Right lobe of liver (tissue), 6 donors: ENCODE measurements around the gene USP4. TPM values are rescaled to one million over a fixed set of nuclear protein-coding genes. Genes with fewer than 3 reads are reported as not detected.

ENCODE experiments used
- ATAC-seq, 4 donors: fragments of 200-7000 bp; cut with Tn5 transposase; one replicate each; pipeline ENCODE4 v1.9.1; 2020; ENCODE audit warnings: mild to moderate bottlenecking in 4 of 4, moderate library complexity in 4 of 4
- DNase-seq, 3 donors: peaks; one replicate each; pipeline ENCODE4 v3.0.0-alpha.2; 2020
- H3K27ac ChIP-seq, 3 donors: fragments of 200-600 bp; one replicate each; pipeline ENCODE4 v1.8.0; 2022
- H3K27me3 ChIP-seq, 2 donors: fragments of 200-600 bp; one replicate each; pipeline ENCODE4 v1.8.0; 2022
- H3K36me3 ChIP-seq, 4 donors: fragments of 200-600 bp; sonication (generic) in 1 of 4; one replicate each; pipeline versions ENCODE4 v1.5.1 to v1.8.0; 2017 to 2022; ENCODE audit warnings: control low read depth in 1 of 4
- H3K4me1 ChIP-seq, 4 donors: fragments of 200-600 bp; sonication (generic) in 1 of 4; one replicate each; pipeline versions ENCODE4 v1.5.1 to v1.8.0; 2017 to 2022; ENCODE audit warnings: control low read depth in 1 of 4
- H3K4me3 ChIP-seq, 3 donors: fragments of 200-600 bp; one replicate each; pipeline ENCODE4 v1.8.0; 2022
- H3K9me3 ChIP-seq, 4 donors: fragments of 200-600 bp; sonication (generic) in 1 of 4; one replicate each; pipeline versions ENCODE4 v1.5.1 to v1.8.0; 2017 to 2022; ENCODE audit warnings: control low read depth in 1 of 4
- CTCF ChIP-seq, 4 donors: fragments of 200-600 bp in 3 of 4; fragments of 450-650 bp in 1 of 4; IDR thresholded peaks; one replicate each; pipeline versions ENCODE4 v1.5.1 to v1.8.0; 2016 to 2022; ENCODE audit warnings: antibody characterized with exemption in 4 of 4, mild to moderate bottlenecking in 2 of 4
- POLR2A ChIP-seq: fragments of 450-650 bp; IDR thresholded peaks from one replicate; pipeline ENCODE4 v1.6.1; 2017; ENCODE audit warnings: antibody characterized with exemption, mild to moderate bottlenecking
- WGBS: methylation state at CpG from one replicate; pipeline ENCODE4 v1.1.6; 2018; ENCODE audit warnings: low coverage, low lambda C conversion rate; ENCODE audit not compliant: insufficient coverage; ENCODE audit errors: missing lambda C conversion rate; 5-methylcytosine and 5-hydroxymethylcytosine counted together
- intact Hi-C, 2 donors: fragments of 100-400 bp; cut with DNase I; formaldehyde crosslinking; loops; one replicate each; pipeline versions ENCODE4 v1.11.2 to v1.14.1; 2022
- total RNA-seq, 6 experiments: library from RNA; depleted of rRNA in 2 of 6; stranded (reverse); fragments of >200 nt in 2 of 6; fragmentation: NEBNext Ultra II Directional in 3 of 6; extraction: Animal tissue kit (Norgen Biotek cat#: 25700) in 3 of 6; gene quantifications; one replicate each; pipeline versions ENCODE4 v1.1.0 to v1.2.4, GENCODE V29; 2016 to 2023
- donor health status: DM: no; HTN: yes; CAD: no.
- donor health status: DM: no; HTN: no; CAD: no.
- donor health status: DM: no; HTN: no; CAD: no.
- donor health status: DM: no; HTN: yes; CAD: no.
- donor health status: DM: no; HTN: yes; CAD: no.

Gene USP4
- total RNA-seq, 6 experiments from 2014 or later = 10.0 to 26.3 (median 22.2) TPM

- no peak for ATAC-seq
- Histone ChIP-seq H3K4me1 (peaks cover 0 to 11% (median 4%) of the 10 kb centered on the region in 4 donors), H3K4me3 (no peak overlapping the region), H3K9me3 (no peaks in the 10 kb centered on the region), H3K27ac (no peak overlapping the region), H3K27me3 (no peaks in the 10 kb centered on the region), H3K36me3 (no peaks in the 10 kb centered on the region)
- WGBS = 83% methylated on average over 8 of the region's 11 CpGs
- intact Hi-C loops = no loop called here
- no peak for DNase-seq
- TF ChIP-seq CTCF (IDR thresholded peaks at IDR 0.05) (no peak), POLR2A (no peak)
Measured at GRCh38 chr3:49273825-49274532, 65.9 kb downstream of the USP4 start.

GRCh38 chr3:49271047-49271446 lies 68.8 kb downstream of the USP4 start:
- intact Hi-C loops = no loop called here
- 86% methylated on average over 4 of the region's 4 CpGs for WGBS

GRCh38 chr3:49270156-49270500 lies 69.7 kb downstream of the USP4 start:
- DNase-seq = no peak
- Histone ChIP-seq H3K4me3 (no peak overlapping the region), H3K27me3 (no peaks in the 10 kb centered on the region), H3K27ac (no peak overlapping the region), H3K9me3 (no peaks in the 10 kb centered on the region), H3K36me3 (no peaks in the 10 kb centered on the region), H3K4me1 (no peaks in the 10 kb centered on the region)
- no peak for ATAC-seq
- intact Hi-C loops = no loop called here
- WGBS = 100% methylated on average over 2 of the region's 2 CpGs
- TF ChIP-seq CTCF (IDR thresholded peaks at IDR 0.05) (no peak), POLR2A (no peak)

More at GRCh38 chr3:49271047-49271446, 68.8 kb downstream of the USP4 start:
- Histone ChIP-seq H3K36me3 (no peaks in the 10 kb centered on the region), H3K4me1 (peaks cover 0 to 4% (median under 1%) of the 10 kb centered on the region in 4 donors), H3K27ac (no peak overlapping the region), H3K4me3 (no peak overlapping the region), H3K27me3 (no peaks in the 10 kb centered on the region), H3K9me3 (no peaks in the 10 kb centered on the region)
- DNase-seq = no peak
- TF ChIP-seq CTCF (IDR thresholded peaks at IDR 0.05) (no peak), POLR2A (no peak)
- ATAC-seq = no peak

- no peak for ATAC-seq
Measured at GRCh38 chr3:49269443-49270155, 70.3 kb downstream of the USP4 start.

More at GRCh38 chr3:49269443-49270155, 70.3 kb downstream of the USP4 start:
- Histone ChIP-seq H3K36me3 (no peaks in the 10 kb centered on the region), H3K27ac (no peak overlapping the region), H3K9me3 (no peaks in the 10 kb centered on the region), H3K27me3 (no peaks in the 10 kb centered on the region), H3K4me1 (no peaks in the 10 kb centered on the region), H3K4me3 (no peak overlapping the region)
- no peak for TF ChIP-seq CTCF (IDR thresholded peaks at IDR 0.05)
- TF ChIP-seq POLR2A = no peak
- intact Hi-C loops = no loop called here
- DNase-seq = no peak
- WGBS = 100% methylated on average over 1 of the region's 3 CpGs
